Measurements from ENCODE around the gene WNT7A.

The WNT7A gene

DNA sequence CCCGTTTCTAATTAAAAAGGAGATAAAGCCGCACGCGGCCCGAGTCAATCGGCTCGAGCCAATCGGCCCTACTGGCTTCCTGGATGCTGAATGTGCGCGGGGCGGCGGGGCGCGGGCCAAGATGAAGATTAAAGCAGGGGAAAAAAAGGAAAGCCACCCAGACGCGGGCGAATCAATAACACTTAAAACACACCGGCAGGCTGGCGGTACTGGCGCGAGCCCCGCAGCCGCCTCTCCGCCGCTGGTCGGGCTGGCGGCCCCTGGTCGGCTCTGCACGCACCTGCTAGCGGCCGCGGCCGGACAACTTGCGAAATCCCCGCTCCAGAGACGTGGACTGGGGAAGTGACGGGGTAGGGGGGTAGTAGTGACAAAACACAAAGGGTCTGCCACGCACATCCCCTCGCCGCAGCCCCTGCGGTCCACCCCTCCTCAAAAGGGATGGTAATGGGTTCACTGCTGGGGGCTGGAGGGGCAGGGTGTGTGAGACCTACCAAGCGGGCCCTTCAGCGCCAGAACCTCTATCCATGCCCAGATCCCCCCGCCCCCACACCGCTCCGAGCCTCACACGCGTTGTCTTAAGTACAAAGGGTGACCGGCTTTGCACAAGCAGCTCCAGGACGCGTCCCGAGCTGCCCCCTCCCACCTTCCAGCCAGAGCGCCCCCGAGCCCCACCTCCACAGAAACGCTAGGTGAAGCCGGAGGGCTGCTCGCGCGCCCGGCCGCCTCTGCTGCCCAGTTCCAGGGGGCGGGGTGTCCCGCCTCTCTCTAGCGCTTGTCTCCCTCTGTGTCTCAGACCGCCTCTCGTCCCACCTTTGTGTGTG is 1.4 kb downstream of the WNT7A start:
- H3K27me3 ChIP-seq (replicated peaks; ENCODE audit: insufficient read depth, low read length), result peaks cover 74% of the 10 kb centered on the region
- H3K9ac ChIP-seq (ENCODE audit: low read length), result no peak overlapping the region
- no peak for DNase-seq
- no peak overlapping the region; the same call in 1 of the 2 replicates for H3K4me3 ChIP-seq (ENCODE audit: low read length)
- H3K9me2 ChIP-seq (replicated peaks; ENCODE audit: insufficient read depth, low read length), result no peaks in the 10 kb centered on the region
- no peaks in the 10 kb centered on the region for H3K9me3 ChIP-seq (replicated peaks; ENCODE audit: insufficient read depth, low read length)
- no peaks in the 10 kb centered on the region for H3K36me3 ChIP-seq (replicated peaks; ENCODE audit: insufficient read depth, low read length)
- no peaks in the 10 kb centered on the region for H3K4me1 ChIP-seq (ENCODE audit: low read length)
- no peak overlapping the region for H3K27ac ChIP-seq (ENCODE audit: low read length)
- H3K79me2 ChIP-seq (ENCODE audit: low read length), result no peaks in the 10 kb centered on the region
- no peak overlapping the region for H2AFZ ChIP-seq (ENCODE audit: low read length)
- H3K4me2 ChIP-seq (ENCODE audit: low read depth, low read length), result peak overlapping the region; percentile 52
- H4K20me1 ChIP-seq (ENCODE audit: insufficient read depth, low read length), result no peaks in the 10 kb centered on the region
- no peaks in the 10 kb centered on the region for H3F3A ChIP-seq (ENCODE audit: insufficient read depth, low read length)
- TF ChIP-seq, protein P1, sequence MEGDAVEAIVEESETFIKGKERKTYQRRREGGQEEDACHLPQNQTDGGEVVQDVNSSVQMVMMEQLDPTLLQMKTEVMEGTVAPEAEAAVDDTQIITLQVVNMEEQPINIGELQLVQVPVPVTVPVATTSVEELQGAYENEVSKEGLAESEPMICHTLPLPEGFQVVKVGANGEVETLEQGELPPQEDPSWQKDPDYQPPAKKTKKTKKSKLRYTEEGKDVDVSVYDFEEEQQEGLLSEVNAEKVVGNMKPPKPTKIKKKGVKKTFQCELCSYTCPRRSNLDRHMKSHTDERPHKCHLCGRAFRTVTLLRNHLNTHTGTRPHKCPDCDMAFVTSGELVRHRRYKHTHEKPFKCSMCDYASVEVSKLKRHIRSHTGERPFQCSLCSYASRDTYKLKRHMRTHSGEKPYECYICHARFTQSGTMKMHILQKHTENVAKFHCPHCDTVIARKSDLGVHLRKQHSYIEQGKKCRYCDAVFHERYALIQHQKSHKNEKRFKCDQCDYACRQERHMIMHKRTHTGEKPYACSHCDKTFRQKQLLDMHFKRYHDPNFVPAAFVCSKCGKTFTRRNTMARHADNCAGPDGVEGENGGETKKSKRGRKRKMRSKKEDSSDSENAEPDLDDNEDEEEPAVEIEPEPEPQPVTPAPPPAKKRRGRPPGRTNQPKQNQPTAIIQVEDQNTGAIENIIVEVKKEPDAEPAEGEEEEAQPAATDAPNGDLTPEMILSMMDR (IDR thresholded peaks at IDR 0.05; ENCODE audit: low read length), result no peak
- peak; percentile 92 for TF ChIP-seq EZH2 (optimal IDR thresholded peaks at IDR 0.05; ENCODE audit: low read depth, low read length)

DNA sequence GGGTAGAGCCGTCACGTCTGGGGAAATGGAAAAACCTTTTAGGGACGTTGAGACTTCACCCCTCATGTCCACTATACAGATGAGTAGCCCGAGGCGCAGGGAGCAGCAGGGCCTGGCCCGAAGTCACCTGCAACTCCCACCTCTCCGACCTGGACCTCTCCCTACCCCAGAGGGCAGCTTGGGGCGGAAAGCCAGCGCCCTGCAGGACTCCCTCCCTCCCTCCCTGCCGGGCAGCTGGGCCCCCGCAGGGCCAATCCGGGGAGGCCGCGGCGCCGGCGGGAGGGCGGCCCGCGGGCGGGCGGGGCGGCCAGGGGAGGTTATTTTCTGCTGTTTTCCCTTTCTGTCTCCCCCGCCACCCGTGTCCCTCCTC is 2.0 kb downstream of the WNT7A start:
- Histone ChIP-seq H2AFZ (ENCODE audit: low read length) (no peak overlapping the region), H3K27me3 (replicated peaks; ENCODE audit: insufficient read depth, low read length) (peaks cover 79% of the 10 kb centered on the region), H3K4me3 (ENCODE audit: low read length) (no peak overlapping the region; the same call in 1 of the 2 replicates), H3K36me3 (replicated peaks; ENCODE audit: insufficient read depth, low read length) (no peaks in the 10 kb centered on the region), H3K9me3 (replicated peaks; ENCODE audit: insufficient read depth, low read length) (no peaks in the 10 kb centered on the region), H3K4me1 (ENCODE audit: low read length) (no peaks in the 10 kb centered on the region), H3K79me2 (ENCODE audit: low read length) (no peaks in the 10 kb centered on the region), H3K4me2 (ENCODE audit: low read depth, low read length) (peak overlapping the region; percentile 52; the same call in 1 of the 2 replicates), H3F3A (ENCODE audit: insufficient read depth, low read length) (no peaks in the 10 kb centered on the region), H3K9ac (ENCODE audit: low read length) (no peak overlapping the region), H3K9me2 (replicated peaks; ENCODE audit: insufficient read depth, low read length) (no peaks in the 10 kb centered on the region), H4K20me1 (ENCODE audit: insufficient read depth, low read length) (no peaks in the 10 kb centered on the region), H3K27ac (ENCODE audit: low read length) (no peak overlapping the region)
- TF ChIP-seq, protein P1 (IDR thresholded peaks at IDR 0.05; ENCODE audit: low read length), result no peak
- TF ChIP-seq EZH2 (optimal IDR thresholded peaks at IDR 0.05; ENCODE audit: low read depth, low read length) (no peak), EZH2phosphoT487 (IDR thresholded peaks at IDR 0.05; ENCODE audit: low read length) (no peak)
- no peak for DNase-seq

- no peak overlapping the region for H3K4me3 ChIP-seq (ENCODE audit: low read length)
- no peaks in the 10 kb centered on the region for H3K9me2 ChIP-seq (replicated peaks; ENCODE audit: insufficient read depth, low read length)
- H3F3A ChIP-seq (ENCODE audit: insufficient read depth, low read length), result no peaks in the 10 kb centered on the region
- no peaks in the 10 kb centered on the region for H3K79me2 ChIP-seq (ENCODE audit: low read length)
- H3K9me3 ChIP-seq (replicated peaks; ENCODE audit: insufficient read depth, low read length), result no peaks in the 10 kb centered on the region
- H3K27me3 ChIP-seq (replicated peaks; ENCODE audit: insufficient read depth, low read length), result peaks cover 91% of the 10 kb centered on the region
- no peaks in the 10 kb centered on the region for H4K20me1 ChIP-seq (ENCODE audit: insufficient read depth, low read length)
- no peak overlapping the region for H3K9ac ChIP-seq (ENCODE audit: low read length)
- no peaks in the 10 kb centered on the region for H3K4me1 ChIP-seq (ENCODE audit: low read length)
- H3K36me3 ChIP-seq (replicated peaks; ENCODE audit: insufficient read depth, low read length), result no peaks in the 10 kb centered on the region
- H3K4me2 ChIP-seq (ENCODE audit: low read depth, low read length), result no peak overlapping the region
- H3K27ac ChIP-seq (ENCODE audit: low read length), result no peak overlapping the region
- no peak for TF ChIP-seq EZH2 (optimal IDR thresholded peaks at IDR 0.05; ENCODE audit: low read depth, low read length)
- TF ChIP-seq EZH2phosphoT487 (IDR thresholded peaks at IDR 0.05; ENCODE audit: low read length), result no peak
- TF ChIP-seq, protein P1 (IDR thresholded peaks at IDR 0.05; ENCODE audit: low read length), result no peak
- no peak for DNase-seq
- no peak overlapping the region for H2AFZ ChIP-seq (ENCODE audit: low read length)
These were observed 3.3 kb downstream of the WNT7A start for GRCh38 chr3:13876451-13877100.
